GM21381 (cell line): ENCODE results near the gene PMPCB.
A peak's percentile ranks its signal among the peaks of the same experiment; 100 is the strongest.
"Not testable (repeated sequence)": the region's sequence is repeated elsewhere in the genome, so short reads cannot be mapped to it uniquely, and the experiment has no call there.

Experiments
- ATAC-seq: cut with Tn5 transposase; IDR thresholded peaks from one replicate; pipeline ENCODE4 v1.9.1; 2021; ENCODE audit warnings: mild to moderate bottlenecking, moderate library complexity; ENCODE audit not compliant: unreplicated experiment

The PMPCB gene

GRCh38 chr7:103296901-103297836, at the start of gene PMPCB:
Gene PMPCB, plus strand, starts transcription at chr7:103297435. Its CDS starts 25 bp downstream, at chr7:103297460.
- peak; percentile 86 for ATAC-seq

- ATAC-seq, result not testable (repeated sequence)
Measured at GRCh38 chr7:103253699-103254506, 43.3 kb upstream of the PMPCB start.

- ATAC-seq, result not testable (repeated sequence)
Measured at GRCh38 chr7:103264054-103264453, 33.2 kb upstream of the PMPCB start.

GRCh38 chr7:103266229-103266628, 31.0 kb upstream of the PMPCB start:
- not testable (repeated sequence) for ATAC-seq

- ATAC-seq, result not testable (repeated sequence)
Measured at GRCh38 chr7:103273374-103273773, 23.9 kb upstream of the PMPCB start.

- not testable (repeated sequence) for ATAC-seq
Measured at GRCh38 chr7:103274867-103275266, 22.4 kb upstream of the PMPCB start.

GRCh38 chr7:103278195-103278594, 19.0 kb upstream of the PMPCB start:
- ATAC-seq, result not testable (repeated sequence)

GRCh38 chr7:103279636-103279962, 17.6 kb upstream of the PMPCB start:
- ATAC-seq, result peak; percentile 28

GRCh38 chr7:103279963-103280802, 17.1 kb upstream of the PMPCB start:
- ATAC-seq, result peak; percentile 94

GRCh38 chr7:103280803-103281155, 16.5 kb upstream of the PMPCB start:
- peak; percentile 15 for ATAC-seq

- ATAC-seq, result not testable (repeated sequence)
Measured at GRCh38 chr7:103282802-103283427, 14.3 kb upstream of the PMPCB start.

- ATAC-seq, result no peak
Measured at GRCh38 chr7:103292122-103292521, 5.1 kb upstream of the PMPCB start.

GRCh38 chr7:103293526-103293925, 3.7 kb upstream of the PMPCB start:
- ATAC-seq, result no peak

GRCh38 chr7:103297837-103298179, 573 bp downstream of the PMPCB start:
- peak; percentile 13 for ATAC-seq

GRCh38 chr7:103299660-103300059, 2.4 kb downstream of the PMPCB start:
- no peak for ATAC-seq

GRCh38 chr7:103301441-103301840, 4.2 kb downstream of the PMPCB start:
- no peak for ATAC-seq

GRCh38 chr7:103307503-103308231, 10.4 kb downstream of the PMPCB start:
- no peak for ATAC-seq

- ATAC-seq, result no peak
Measured at GRCh38 chr7:103314852-103315251, 17.6 kb downstream of the PMPCB start.

GRCh38 chr7:103316380-103316941, 19.2 kb downstream of the PMPCB start:
- no peak for ATAC-seq

- ATAC-seq, result no peak
Measured at GRCh38 chr7:103317009-103317408, 19.8 kb downstream of the PMPCB start.
